Frontal cortex (tissue), 4 donors: ENCODE measurements around the gene ZNF335. TPM values are rescaled to one million over a fixed set of nuclear protein-coding genes. Genes with fewer than 3 reads are reported as not detected.
"Not testable (repeated sequence)": the region's sequence is repeated elsewhere in the genome, so short reads cannot be mapped to it uniquely, and the experiment has no call there.

ENCODE experiments used
- DNase-seq, 2 donors: peaks; one replicate each; pipeline ENCODE4 v3.0.0; 2012; ENCODE audit warnings: low spot score in 2 of 2
- FAIRE-seq: peaks from 2 replicates; lab custom pipeline; 2012; peaks lifted over from hg19 to GRCh38; lab: Jason Lieb, UNC
- total RNA-seq: library from RNA; depleted of rRNA; stranded (reverse); fragments of >200 nt; gene quantifications from one replicate; pipeline ENCODE4 v1.2.3, GENCODE V29; 2014
- donor health status: control.
- donor health status: control.
- donor health status: control.

Gene ZNF335
- total RNA-seq, 1 donor from 2014 or later: 12.6 TPM

- DNase-seq (no peak), FAIRE-seq (no peak)
Measured at GRCh38 chr20:45919542-45920399, 52.2 kb downstream of the ZNF335 start.

GRCh38 chr20:45918779-45919537 is 53.0 kb downstream of the ZNF335 start:
- DNase-seq: no peak

GRCh38 chr20:45918182-45918737 is 53.7 kb downstream of the ZNF335 start:
- FAIRE-seq: no peak
- DNase-seq: no peak

More at GRCh38 chr20:45918779-45919537, 53.0 kb downstream of the ZNF335 start:
- no peak for FAIRE-seq

GRCh38 chr20:45917790-45918141 is 54.2 kb downstream of the ZNF335 start:
- DNase-seq (no peak), FAIRE-seq (no peak)

- DNase-seq (no peak), FAIRE-seq (no peak)
Measured at GRCh38 chr20:45913116-45913515, 58.9 kb downstream of the ZNF335 start.

GRCh38 chr20:45912344-45912682 is 59.7 kb downstream of the ZNF335 start:
- FAIRE-seq (no peak), DNase-seq (no peak)

- FAIRE-seq: no peak
- peak; percentile 50 to 65 for DNase-seq
Measured at GRCh38 chr20:45911486-45912343, 60.3 kb downstream of the ZNF335 start, which contains the start of gene PLTP. TSS of gene PLTP (minus strand) at chr20:45912155. CDS start at chr20:45911452, 703 bp downstream.

- no peak for FAIRE-seq
- DNase-seq: peak; percentile 67 to 94
Measured at GRCh38 chr20:45910670-45911485, 61.1 kb downstream of the ZNF335 start.

- DNase-seq (no peak), FAIRE-seq (no peak)
Measured at GRCh38 chr20:45909817-45910669, 62.0 kb downstream of the ZNF335 start.

- no peak for DNase-seq
- no peak for FAIRE-seq
Measured at GRCh38 chr20:45909336-45909808, 62.6 kb downstream of the ZNF335 start.

- no peak for FAIRE-seq
- DNase-seq: no peak
Measured at GRCh38 chr20:45908084-45908483, 63.9 kb downstream of the ZNF335 start.

- no peak for FAIRE-seq
- no peak for DNase-seq
Measured at GRCh38 chr20:45907219-45907948, 64.6 kb downstream of the ZNF335 start.

GRCh38 chr20:45905505-45906079 is 66.4 kb downstream of the ZNF335 start:
- DNase-seq (no peak), FAIRE-seq (no peak)

GRCh38 chr20:45904583-45905504 is 67.2 kb downstream of the ZNF335 start:
- no peak for FAIRE-seq

GRCh38 chr20:45902199-45902701 is 69.8 kb downstream of the ZNF335 start:
- FAIRE-seq: no peak
- no peak for DNase-seq

More at GRCh38 chr20:45904583-45905504, 67.2 kb downstream of the ZNF335 start:
- no peak for DNase-seq

GRCh38 chr20:45901332-45901731 is 70.7 kb downstream of the ZNF335 start:
- not testable (repeated sequence) for DNase-seq, FAIRE-seq
